ENCODE measurements around the gene SRL.
A peak's percentile ranks its signal among the peaks of the same experiment; 100 is the strongest.

DNA sequence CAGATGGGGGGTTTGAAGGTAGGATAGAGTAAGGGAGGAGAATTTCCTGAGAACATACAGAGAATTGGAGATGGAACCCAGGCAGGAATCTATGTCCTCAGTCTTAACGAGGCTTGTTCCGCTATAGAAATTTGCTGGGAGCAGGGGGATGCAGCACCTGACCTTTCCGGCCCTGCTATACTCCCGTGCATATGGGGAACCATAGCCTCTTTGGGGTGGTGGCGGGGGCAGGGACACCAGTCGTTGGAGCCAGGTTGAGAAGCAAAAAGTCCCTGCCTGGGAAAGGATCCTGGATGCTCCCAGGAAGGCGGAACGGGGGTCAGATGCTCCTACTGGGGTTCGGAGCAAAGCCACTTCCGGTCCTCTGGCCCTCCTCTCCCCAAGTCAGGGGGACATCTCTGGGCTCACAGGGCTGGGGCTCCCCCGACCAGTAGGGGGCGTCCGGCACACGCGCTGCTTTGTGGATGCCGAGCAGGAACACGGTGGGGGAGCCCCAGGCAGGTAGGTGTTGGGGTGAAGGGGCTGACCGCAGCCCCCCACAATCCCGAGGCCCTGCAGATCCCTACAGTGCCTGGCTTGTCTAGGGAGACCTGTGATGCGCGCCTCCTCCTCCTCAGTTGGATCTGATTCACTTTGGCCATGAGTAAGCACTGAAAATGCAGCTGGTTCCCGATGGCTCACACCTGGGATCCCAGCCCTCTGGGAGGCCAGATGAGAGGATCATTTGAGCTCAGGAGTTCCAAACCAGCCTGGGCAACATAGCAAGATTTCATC is 46.5 kb upstream of the SRL start:
- TF ChIP-seq, protein P1, sequence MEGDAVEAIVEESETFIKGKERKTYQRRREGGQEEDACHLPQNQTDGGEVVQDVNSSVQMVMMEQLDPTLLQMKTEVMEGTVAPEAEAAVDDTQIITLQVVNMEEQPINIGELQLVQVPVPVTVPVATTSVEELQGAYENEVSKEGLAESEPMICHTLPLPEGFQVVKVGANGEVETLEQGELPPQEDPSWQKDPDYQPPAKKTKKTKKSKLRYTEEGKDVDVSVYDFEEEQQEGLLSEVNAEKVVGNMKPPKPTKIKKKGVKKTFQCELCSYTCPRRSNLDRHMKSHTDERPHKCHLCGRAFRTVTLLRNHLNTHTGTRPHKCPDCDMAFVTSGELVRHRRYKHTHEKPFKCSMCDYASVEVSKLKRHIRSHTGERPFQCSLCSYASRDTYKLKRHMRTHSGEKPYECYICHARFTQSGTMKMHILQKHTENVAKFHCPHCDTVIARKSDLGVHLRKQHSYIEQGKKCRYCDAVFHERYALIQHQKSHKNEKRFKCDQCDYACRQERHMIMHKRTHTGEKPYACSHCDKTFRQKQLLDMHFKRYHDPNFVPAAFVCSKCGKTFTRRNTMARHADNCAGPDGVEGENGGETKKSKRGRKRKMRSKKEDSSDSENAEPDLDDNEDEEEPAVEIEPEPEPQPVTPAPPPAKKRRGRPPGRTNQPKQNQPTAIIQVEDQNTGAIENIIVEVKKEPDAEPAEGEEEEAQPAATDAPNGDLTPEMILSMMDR (IDR thresholded peaks at IDR 0.05), result peak; percentile 91 to 99 (median 96)
- no peak for TF ChIP-seq POLR2A (IDR thresholded peaks at IDR 0.05)

Measured in heart left ventricle (tissue), 13 donors.